ENCODE results near the gene PIWIL4. TPM values are rescaled to one million over a fixed set of nuclear protein-coding genes. Genes with fewer than 3 reads are reported as not detected.

PIWIL4 gene
- total RNA-seq, 3 donors from 2014 or later: 5.0 to 11.5 (median 5.9) TPM

DNA sequence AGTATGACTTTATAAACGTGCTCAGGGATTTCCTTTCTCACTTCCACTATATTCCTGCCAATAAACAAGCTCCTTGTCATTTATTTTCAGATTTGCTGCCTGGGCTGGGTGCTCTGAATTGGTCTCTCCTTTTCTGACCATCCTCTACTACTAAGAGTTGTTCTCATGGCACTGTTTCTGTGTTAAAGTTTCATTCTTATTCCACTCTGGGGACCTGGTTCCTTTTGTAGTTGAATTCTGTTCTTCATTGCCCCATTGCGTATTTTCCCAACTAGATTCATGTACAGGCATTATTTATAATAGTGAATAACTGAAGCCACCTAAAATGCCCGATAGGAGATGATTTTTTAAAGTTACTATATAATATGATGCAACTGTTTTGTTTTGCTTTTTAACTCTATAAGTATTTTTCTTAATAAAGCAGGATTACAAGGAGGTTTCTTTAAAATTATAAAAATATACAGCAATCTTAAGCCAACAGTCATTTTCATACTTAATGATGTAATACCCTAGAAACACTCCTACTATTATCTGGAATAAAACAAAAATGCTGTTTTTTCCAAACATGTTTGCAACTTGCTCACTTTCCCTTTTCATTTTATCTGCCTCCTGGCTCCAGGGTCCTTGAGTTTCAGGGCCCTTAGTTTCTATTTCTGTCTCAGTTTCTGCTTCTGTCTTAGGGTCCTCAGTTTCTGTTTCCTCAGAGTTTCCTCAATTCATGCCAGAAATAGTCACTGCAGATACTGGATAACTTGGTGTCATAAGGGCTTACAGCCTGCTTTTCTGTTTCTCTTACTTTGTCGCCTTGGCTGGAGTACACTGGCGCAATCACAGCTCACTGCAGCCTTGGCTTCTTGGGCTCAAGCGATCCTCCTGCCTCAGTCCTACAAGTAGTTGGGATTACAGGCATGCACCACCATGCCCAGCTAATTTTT lies 33.2 kb upstream of the PIWIL4 start:
- intact Hi-C loops (cut with DNase I, micrococcal nuclease): no loop called here
- Histone ChIP-seq H3K4me1 (ENCODE audit: low read depth) (peaks cover 11% of the 10 kb centered on the region), H3K36me3 (ENCODE audit: low read depth) (no peaks in the 10 kb centered on the region), H3K9me3 (no peaks in the 10 kb centered on the region), H3K4me3 (no peak overlapping the region)
- DNase-seq (no peak), ATAC-seq (no peak)
- no peak for TF ChIP-seq CTCF (IDR thresholded peaks at IDR 0.05)

- Histone ChIP-seq H3K4me1 (ENCODE audit: low read depth) (peaks cover 29% of the 10 kb centered on the region), H3K36me3 (ENCODE audit: low read depth) (no peaks in the 10 kb centered on the region), H3K4me3 (no peak overlapping the region), H3K9me3 (no peaks in the 10 kb centered on the region)
- TF ChIP-seq CTCF (IDR thresholded peaks at IDR 0.05): no peak
- ATAC-seq (peak; percentile 79), DNase-seq (no peak)
- intact Hi-C loops (cut with DNase I, micrococcal nuclease): no loop called here
Observed at GRCh38 chr11:94536386-94536785, 30.8 kb upstream of the PIWIL4 start.

- no peak for TF ChIP-seq CTCF (IDR thresholded peaks at IDR 0.05)
- peaks cover 30% of the 10 kb centered on the region for H3K4me1 ChIP-seq (ENCODE audit: low read depth)
- intact Hi-C loops (cut with DNase I, micrococcal nuclease): no loop called here
- peak; percentile 62 for ATAC-seq
- no peaks in the 10 kb centered on the region for H3K9me3 ChIP-seq
- DNase-seq: peak in 1 of 3 donors; percentile 40
- no peak overlapping the region for H3K4me3 ChIP-seq
- H3K36me3 ChIP-seq (ENCODE audit: low read depth): no peaks in the 10 kb centered on the region
Observed at GRCh38 chr11:94537031-94537600, 30.1 kb upstream of the PIWIL4 start.

DNA sequence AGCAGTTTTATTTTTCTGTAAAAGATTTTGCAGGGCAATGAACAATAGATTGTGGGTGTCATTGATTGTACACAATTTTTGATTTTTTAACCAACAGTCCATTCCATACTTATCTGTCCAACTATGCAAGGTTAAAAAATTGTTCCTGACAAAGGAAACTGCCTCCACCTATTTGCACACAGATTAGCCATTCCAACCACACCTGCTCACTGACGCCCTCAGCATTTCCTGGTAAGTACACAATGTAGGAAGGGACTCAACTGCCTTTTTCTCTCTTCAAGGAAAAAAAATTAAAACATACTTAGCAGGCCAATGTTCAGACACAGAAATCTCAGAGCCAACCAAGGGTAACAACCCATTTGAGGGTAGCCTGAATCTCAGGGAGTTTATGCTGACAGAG lies 27.7 kb upstream of the PIWIL4 start:
- no peak for TF ChIP-seq CTCF (IDR thresholded peaks at IDR 0.05)
- intact Hi-C loops (cut with DNase I, micrococcal nuclease): no loop called here
- ATAC-seq (peak; percentile 51), DNase-seq (peak in 2 of 3 donors; percentile 31 to 76)
- H3K9me3 ChIP-seq: no peaks in the 10 kb centered on the region
- no peak overlapping the region for H3K4me3 ChIP-seq
- peaks cover 43% of the 10 kb centered on the region for H3K4me1 ChIP-seq (ENCODE audit: low read depth)
- no peaks in the 10 kb centered on the region for H3K36me3 ChIP-seq (ENCODE audit: low read depth)

DNA sequence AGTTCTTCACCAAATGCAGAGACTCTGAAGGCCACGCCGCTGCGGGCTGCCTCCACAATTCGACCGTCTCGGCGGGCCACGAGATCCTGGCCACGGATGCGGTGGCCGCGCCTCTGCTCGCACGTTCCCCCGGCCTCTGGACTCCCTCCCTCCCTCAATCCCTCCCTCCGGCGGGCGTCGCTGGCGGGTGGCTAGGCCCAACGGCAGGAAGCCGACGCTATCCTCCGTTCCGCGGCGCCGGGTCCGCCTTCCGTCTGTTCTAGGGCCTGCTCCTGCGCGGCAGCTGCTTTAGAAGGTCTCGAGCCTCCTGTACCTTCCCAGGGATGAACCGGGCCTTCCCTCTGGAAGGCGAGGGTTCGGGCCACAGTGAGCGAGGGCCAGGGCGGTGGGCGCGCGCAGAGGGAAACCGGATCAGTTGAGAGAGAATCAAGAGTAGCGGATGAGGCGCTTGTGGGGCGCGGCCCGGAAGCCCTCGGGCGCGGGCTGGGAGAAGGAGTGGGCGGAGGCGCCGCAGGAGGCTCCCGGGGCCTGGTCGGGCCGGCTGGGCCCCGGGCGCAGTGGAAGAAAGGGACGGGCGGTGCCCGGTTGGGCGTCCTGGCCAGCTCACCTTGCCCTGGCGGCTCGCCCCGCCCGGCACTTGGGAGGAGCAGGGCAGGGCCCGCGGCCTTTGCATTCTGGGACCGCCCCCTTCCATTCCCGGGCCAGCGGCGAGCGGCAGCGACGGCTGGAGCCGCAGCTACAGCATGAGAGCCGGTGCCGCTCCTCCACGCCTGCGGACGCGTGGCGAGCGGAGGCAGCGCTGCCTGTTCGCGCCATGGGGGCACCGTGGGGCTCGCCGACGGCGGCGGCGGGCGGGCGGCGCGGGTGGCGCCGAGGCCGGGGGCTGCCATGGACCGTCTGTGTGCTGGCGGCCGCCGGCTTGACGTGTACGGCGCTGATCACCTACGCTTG lies 23.2 kb upstream of the PIWIL4 start, which contains the start of gene FUT4:
FUT4 (plus strand) TSS at position 227 of the 951 bp plus-strand sequence; CDS start at position 440, 213 bp downstream.
- peaks cover 42% of the 10 kb centered on the region for H3K4me1 ChIP-seq (ENCODE audit: low read depth)
- no peak for TF ChIP-seq CTCF (IDR thresholded peaks at IDR 0.05)
- H3K4me3 ChIP-seq: peak within 1 kb of the TSS; percentile 69
- H3K36me3 ChIP-seq (ENCODE audit: low read depth): no peaks in the 10 kb centered on the region
- ATAC-seq (peak; percentile 88), DNase-seq (peak; percentile 93 to 96 (median 95))
- intact Hi-C loops (cut with DNase I, micrococcal nuclease): no loop called here
- H3K9me3 ChIP-seq: no peaks in the 10 kb centered on the region
